Osteocyte (in vitro differentiated cells): ENCODE results near the gene STK16. TPM values are rescaled to one million over a fixed set of nuclear protein-coding genes. Genes with fewer than 3 reads are reported as not detected.

Experiments
- DNase-seq: peaks from one replicate; pipeline ENCODE4 v3.0.0; 2021; ENCODE audit warnings: mixed read lengths; ENCODE audit not compliant: unreplicated experiment; ENCODE audit errors: extremely low spot score
- H3K27ac Mint-ChIP-seq: one replicate; pipeline ENCODE4 v1.8.0; 2021; ENCODE audit warnings: mild to moderate bottlenecking, mixed read lengths; ENCODE audit not compliant: unreplicated experiment
- H3K27me3 Mint-ChIP-seq: one replicate; pipeline ENCODE4 v1.8.0; 2021; ENCODE audit warnings: mixed read lengths; ENCODE audit not compliant: unreplicated experiment
- H3K36me3 Mint-ChIP-seq: one replicate; pipeline ENCODE4 v1.8.0; 2021; ENCODE audit warnings: mixed read lengths; ENCODE audit not compliant: unreplicated experiment
- H3K4me1 Mint-ChIP-seq: one replicate; pipeline ENCODE4 v1.8.0; 2021; ENCODE audit warnings: mixed read lengths; ENCODE audit not compliant: unreplicated experiment
- H3K4me3 Mint-ChIP-seq: one replicate; pipeline ENCODE4 v1.8.0; 2021; ENCODE audit warnings: mild to moderate bottlenecking, moderate library complexity, mixed read lengths; ENCODE audit not compliant: unreplicated experiment
- H3K9me3 Mint-ChIP-seq: one replicate; pipeline ENCODE4 v1.8.0; 2021; ENCODE audit warnings: mixed read lengths; ENCODE audit not compliant: unreplicated experiment
- CTCF ChIP-seq: fragments of 200-600 bp; sonication (generic); IDR thresholded peaks from 2 replicates; pipeline ENCODE4 v1.5.0; 2021; ENCODE audit warnings: antibody characterized with exemption, mild to moderate bottlenecking, moderate library complexity
- total RNA-seq: library from RNA; stranded (reverse); gene quantifications from 2 replicates; pipeline ENCODE4 v1.2.1, GENCODE V29; 2021

Gene STK16
- total RNA-seq, 1 donor from 2014 or later, result 28.3 TPM

- Mint-ChIP-seq H3K4me1 (peaks cover 24% of the 10 kb centered on the region), H3K4me3 (no peak overlapping the region), H3K9me3 (no peaks in the 10 kb centered on the region), H3K27me3 (no peaks in the 10 kb centered on the region), H3K36me3 (no peaks in the 10 kb centered on the region), H3K27ac (no peak overlapping the region)
- no peak for DNase-seq
- no peak for TF ChIP-seq CTCF
These were observed 47.3 kb downstream of the STK16 start for GRCh38 chr2:219292616-219293015.

- Mint-ChIP-seq H3K36me3 (no peaks in the 10 kb centered on the region), H3K9me3 (no peaks in the 10 kb centered on the region), H3K27ac (no peak overlapping the region), H3K27me3 (no peaks in the 10 kb centered on the region), H3K4me1 (peaks cover 22% of the 10 kb centered on the region), H3K4me3 (peak overlapping the region; percentile 70)
- no peak for TF ChIP-seq CTCF
- DNase-seq, result no peak
These were observed 48.5 kb downstream of the STK16 start for GRCh38 chr2:219293736-219294231.

GRCh38 chr2:219294356-219295351, 49.4 kb downstream of the STK16 start:
- TF ChIP-seq CTCF, result peak; percentile 100
- peak; percentile 94 for DNase-seq
- Mint-ChIP-seq H3K4me1 (peaks cover 16% of the 10 kb centered on the region), H3K27me3 (peaks cover 3% of the 10 kb centered on the region), H3K36me3 (no peaks in the 10 kb centered on the region), H3K4me3 (peak overlapping the region; percentile 70), H3K27ac (peak overlapping the region; percentile 65), H3K9me3 (no peaks in the 10 kb centered on the region)

GRCh38 chr2:219296142-219296541, 50.9 kb downstream of the STK16 start:
- H3K4me3 Mint-ChIP-seq, result no peak overlapping the region
- no peak for DNase-seq
- H3K36me3 Mint-ChIP-seq, result no peaks in the 10 kb centered on the region
- H3K4me1 Mint-ChIP-seq, result peaks cover 11% of the 10 kb centered on the region
- H3K9me3 Mint-ChIP-seq, result no peaks in the 10 kb centered on the region
- H3K27me3 Mint-ChIP-seq, result peaks cover 17% of the 10 kb centered on the region
- no peak overlapping the region for H3K27ac Mint-ChIP-seq
- no peak for TF ChIP-seq CTCF
